IMR-90 (cell line): ENCODE results near the gene GLIS1. TPM values are rescaled to one million over a fixed set of nuclear protein-coding genes. Genes with fewer than 3 reads are reported as not detected.

ENCODE experiments used
- ATAC-seq: fragments of 200-7000 bp; cut with Tn5 transposase; 2 replicates; pipeline ENCODE4 v1.9.1; 2020; ENCODE audit warnings: low read depth, mild to moderate bottlenecking, moderate library complexity
- BruUV-seq: library from RNA; stranded (reverse); fragments of 400-500 nt; replicated peaks from 2 replicates; lab custom pipeline; 2021; lab: Mats Ljungman, UMichigan
- CTCF ChIA-PET: fragments of 300-600 bp; formaldehyde crosslinking; extraction: SDS; loops from one replicate; lab custom pipeline; 2021; ENCODE audit warnings: antibody characterized with exemption; lab: Yijun Ruan, JAX
- POLR2A ChIA-PET: fragments of 300-600 bp; sonication (Branson Sonifier 250); formaldehyde crosslinking; loops from one replicate; lab custom pipeline; 2022; ENCODE audit warnings: antibody characterized with exemption; ENCODE audit not compliant: unreplicated experiment; lab: Charles Lee
- DNase-seq: peaks from one replicate; pipeline ENCODE4 v3.0.0; 2013
- H2AFZ ChIP-seq: replicated peaks from 2 replicates; pipeline ENCODE3; 2013; ENCODE audit warnings: low read length, mild to moderate bottlenecking; ENCODE audit not compliant: poor library complexity
- H2AK5ac ChIP-seq: 2 replicates; pipeline ENCODE4 v1.6.1; 2013; ENCODE audit warnings: low read depth, low read length, inconsistent platforms
- H2AK9ac ChIP-seq: replicated peaks from 2 replicates; pipeline ENCODE3; 2013; ENCODE audit warnings: mild to moderate bottlenecking, low read depth, low read length, moderate library complexity; ENCODE audit not compliant: poor library complexity
- H2BK120ac ChIP-seq: 2 replicates; pipeline ENCODE4 v1.6.1; 2013; ENCODE audit warnings: low read depth, low read length, inconsistent platforms
- H2BK15ac ChIP-seq: 3 replicates; pipeline ENCODE4 v1.6.1; 2013; ENCODE audit warnings: low read depth, low read length, inconsistent platforms
- H2BK20ac ChIP-seq: 2 replicates; pipeline ENCODE4 v1.6.1; 2013; ENCODE audit warnings: low read depth, mild to moderate bottlenecking, inconsistent platforms, low read length, moderate library complexity
- H2BK5ac ChIP-seq: 2 replicates; pipeline ENCODE4 v1.6.1; 2013; ENCODE audit warnings: mild to moderate bottlenecking, low read depth, low read length, inconsistent platforms; ENCODE audit not compliant: poor library complexity, severe bottlenecking
- H3K14ac ChIP-seq: replicated peaks from 2 replicates; pipeline ENCODE4 v1.6.1; 2013; ENCODE audit warnings: low read depth, low read length, inconsistent platforms
- H3K18ac ChIP-seq: 2 replicates; pipeline ENCODE4 v1.6.1; 2013; ENCODE audit warnings: low read depth, low read length, control low read depth
- H3K23ac ChIP-seq: 2 replicates; pipeline ENCODE4 v1.6.1; 2013; ENCODE audit warnings: low read depth, low read length, inconsistent platforms
- H3K27ac ChIP-seq: 2 replicates; pipeline ENCODE4 v1.5.1; 2013; ENCODE audit warnings: mild to moderate bottlenecking, control low read depth, low read length; ENCODE audit not compliant: insufficient read depth
- H3K27me3 ChIP-seq: 2 replicates; pipeline ENCODE4 v1.6.1; 2013; ENCODE audit warnings: low read length; ENCODE audit not compliant: control insufficient read depth, insufficient read depth
- H3K36me3 ChIP-seq: 2 replicates; pipeline ENCODE4 v1.6.1; 2013; ENCODE audit warnings: low read length, mixed read lengths; ENCODE audit not compliant: control insufficient read depth, insufficient read depth
- H3K4ac ChIP-seq: 2 replicates; pipeline ENCODE4 v1.6.1; 2013; ENCODE audit warnings: low read depth, low read length, inconsistent platforms
- H3K4me1 ChIP-seq: 2 replicates; pipeline ENCODE4 v1.6.1; 2013; ENCODE audit warnings: low read length, mixed read lengths; ENCODE audit not compliant: control insufficient read depth, insufficient read depth
- H3K4me2 ChIP-seq: 2 replicates; pipeline ENCODE4 v1.6.1; 2013; ENCODE audit warnings: low read depth, mild to moderate bottlenecking, control low read depth, low read length, moderate library complexity
- H3K4me3 ChIP-seq: 2 replicates; pipeline ENCODE4 v1.5.1; 2013; ENCODE audit warnings: low read depth, mild to moderate bottlenecking, control low read depth, low read length, moderate library complexity; ENCODE audit not compliant: insufficient read depth
- H3K56ac ChIP-seq: 2 replicates; pipeline ENCODE4 v1.6.1; 2013; ENCODE audit warnings: low read length, inconsistent platforms; ENCODE audit not compliant: insufficient read depth; ENCODE audit errors: extremely low read depth
- H3K79me1 ChIP-seq, 2 experiments: 2 replicates each; pipeline ENCODE4 v1.6.1; 2013; ENCODE audit warnings: low read length in 2 of 2, inconsistent platforms in 1 of 2, low read depth in 1 of 2
- H3K9ac ChIP-seq: 2 replicates; pipeline ENCODE4 v1.6.1; 2013; ENCODE audit warnings: low read depth, low read length, control low read depth
- H3K9me1 ChIP-seq: 2 replicates; pipeline ENCODE4 v1.6.1; 2013; ENCODE audit warnings: low read length, inconsistent platforms; ENCODE audit not compliant: insufficient read depth
- H3K9me3 ChIP-seq: 2 replicates; pipeline ENCODE4 v1.6.1; 2013; ENCODE audit warnings: low read length; ENCODE audit not compliant: control insufficient read depth, insufficient read depth
- H4K20me1 ChIP-seq: 2 replicates; pipeline ENCODE4 v1.6.1; 2013; ENCODE audit warnings: low read length, inconsistent platforms; ENCODE audit not compliant: insufficient read depth
- H4K5ac ChIP-seq: 2 replicates; pipeline ENCODE4 v1.6.1; 2013; ENCODE audit warnings: mild to moderate bottlenecking, low read depth, low read length, control low read depth
- H4K8ac ChIP-seq, 2 experiments: 2 replicates each; pipeline ENCODE4 v1.6.1; 2013; ENCODE audit warnings: low read depth in 2 of 2, low read length in 2 of 2, control low read depth in 1 of 2, inconsistent platforms in 1 of 2
- H4K91ac ChIP-seq: 2 replicates; pipeline ENCODE4 v1.6.1; 2013; ENCODE audit warnings: low read depth, low read length, inconsistent platforms; ENCODE audit not compliant: insufficient read depth
- BHLHE40 ChIP-seq: fragments of 150-350 bp; IDR thresholded peaks from 2 replicates; pipeline ENCODE4 v1.6.1; 2016; ENCODE audit warnings: mild to moderate bottlenecking, low read depth, low read length
- CEBPB ChIP-seq: IDR thresholded peaks from 2 replicates; pipeline ENCODE4 v1.6.1; 2012; ENCODE audit warnings: low read depth, low read length, improper control_type of control experiment
- CHD1 ChIP-seq: IDR thresholded peaks from 2 replicates; pipeline ENCODE4 v1.6.1; 2012; ENCODE audit warnings: low read depth, low read length, improper control_type of control experiment
- CTCF ChIP-seq: conservative IDR thresholded peaks from 2 replicates; pipeline ENCODE4 v1.5.1; 2012; ENCODE audit warnings: mild to moderate bottlenecking, low read depth, low read length, improper control_type of control experiment
- ELK1 ChIP-seq: fragments of 150-350 bp; IDR thresholded peaks from 2 replicates; pipeline ENCODE4 v1.6.1; 2016; ENCODE audit warnings: low read depth, mild to moderate bottlenecking, low read length, moderate library complexity, borderline replicate concordance
- FOS ChIP-seq: fragments of 150-350 bp; IDR thresholded peaks from 2 replicates; pipeline ENCODE4 v1.6.1; 2016; ENCODE audit warnings: low read depth, low read length
- MAFK ChIP-seq: IDR thresholded peaks from 2 replicates; pipeline ENCODE4 v1.6.1; 2012; ENCODE audit warnings: low read depth, low read length, improper control_type of control experiment
- MAZ ChIP-seq: IDR thresholded peaks from 2 replicates; pipeline ENCODE4 v1.6.1; 2012; ENCODE audit warnings: low read depth, mild to moderate bottlenecking, low read length, improper control_type of control experiment, moderate library complexity, borderline replicate concordance
- MXI1 ChIP-seq: IDR thresholded peaks from 2 replicates; pipeline ENCODE4 v1.6.1; 2012; ENCODE audit warnings: low read depth, mild to moderate bottlenecking, low read length, moderate library complexity, borderline replicate concordance
- NFE2L2 ChIP-seq: fragments of 150-350 bp; IDR thresholded peaks from 2 replicates; pipeline ENCODE4 v1.6.1; 2016; ENCODE audit warnings: low read depth, mild to moderate bottlenecking, low read length
- POLR2A ChIP-seq: IDR thresholded peaks from 2 replicates; pipeline ENCODE4 v1.6.1; 2012; ENCODE audit warnings: mild to moderate bottlenecking, low read depth, low read length
- RAD21 ChIP-seq: IDR thresholded peaks from 2 replicates; pipeline ENCODE4 v1.6.1; 2012; ENCODE audit warnings: low read length, improper control_type of control experiment
- RCOR1 ChIP-seq: IDR thresholded peaks from 2 replicates; pipeline ENCODE4 v1.6.1; 2012; ENCODE audit warnings: mild to moderate bottlenecking, low read length, improper control_type of control experiment; ENCODE audit not compliant: insufficient replicate concordance
- RFX5 ChIP-seq: IDR thresholded peaks from 2 replicates; pipeline ENCODE4 v1.8.0; 2012; ENCODE audit warnings: low read depth, mild to moderate bottlenecking, low read length, moderate library complexity
- SMC3 ChIP-seq: fragments of 150-350 bp; IDR thresholded peaks from 2 replicates; pipeline ENCODE4 v1.6.1; 2016; ENCODE audit warnings: low read depth, mild to moderate bottlenecking, antibody characterized with exemption, low read length, moderate library complexity
- USF2 ChIP-seq: fragments of 150-350 bp; IDR thresholded peaks from 2 replicates; pipeline ENCODE4 v1.6.1; 2017; ENCODE audit warnings: mild to moderate bottlenecking, antibody characterized with exemption, low read length, low read depth
- WGBS, 2 experiments: methylation state at CpG; one replicate each; pipeline versions ENCODE4 v1.1.5 to v1.1.7; 2013; ENCODE audit warnings: missing lambda C conversion rate in 2 of 2; ENCODE audit not compliant: insufficient read length in 1 of 2; ENCODE audit errors: extremely low coverage in 2 of 2; 5-methylcytosine and 5-hydroxymethylcytosine counted together
- dilution Hi-C: fragments of 300-500 bp; cut with HindIII; formaldehyde crosslinking; loops from one replicate; pipeline ENCODE4 v1.14.3; 2018; ENCODE audit warnings: low sequenced_read_pairs; ENCODE audit not compliant: unreplicated experiment
- in situ Hi-C: fragments of 300-500 bp; cut with MboI; formaldehyde crosslinking; loops from 3 replicates; pipeline ENCODE4 v1.14.3; 2019; ENCODE audit warnings: low sequenced_read_pairs, inconsistent platforms, mixed read lengths
- intact Hi-C: fragments of 100-400 bp; cut with micrococcal nuclease; formaldehyde crosslinking; loops from 2 replicates; pipeline ENCODE4 v1.10.0; 2022
- polyA plus RNA-seq, 3 experiments: library from polyadenylated mRNA; depleted of rRNA; stranded (reverse); fragments of >200 nt; gene quantifications; 2 replicates each; pipeline ENCODE4 v1.2.3, GENCODE V29; 2012; ENCODE audit warnings: low replicate concordance in 1 of 3
- total RNA-seq: library from RNA; depleted of rRNA; stranded (reverse); fragments of >200 nt; gene quantifications from 2 replicates; pipeline ENCODE4 v1.2.3, GENCODE V29; 2012

The GLIS1 gene
- total and polyA plus RNA-seq, 2 of the 4 experiments (the other 2 are of a cell fraction): 0.18 to 2.3 TPM

- H3K27ac ChIP-seq: no peak overlapping the region
- H3K4me2 ChIP-seq: no peak overlapping the region
- no peak overlapping the region for H2BK15ac ChIP-seq
- peaks cover 21% of the 10 kb centered on the region for H3K9me1 ChIP-seq
- H4K5ac ChIP-seq: no peak overlapping the region
- TF ChIP-seq MXI1 (no peak), USF2 (no peak), MAFK (no peak), CTCF (no peak), CHD1 (no peak), ELK1 (no peak), RCOR1 (no peak), NFE2L2 (no peak), CEBPB (no peak), MAZ (no peak), BHLHE40 (no peak), RAD21 (no peak), RFX5 (no peak), SMC3 (no peak), FOS (no peak), POLR2A (no peak)
- no peak overlapping the region for H3K9ac ChIP-seq
- WGBS, 2 experiments: no CpG with 5 or more reads among the region's 5 CpGs
- ATAC-seq (no peak), DNase-seq (no peak)
- H2BK5ac ChIP-seq: no peak overlapping the region
- H3K4me3 ChIP-seq: no peak overlapping the region
- H2BK120ac ChIP-seq: no peak overlapping the region
- no peak overlapping the region for H2BK20ac ChIP-seq
- H3K23ac ChIP-seq: no peak overlapping the region
- intact Hi-C loops: no loop called here
- in situ Hi-C loops: no loop called here
- no peak overlapping the region for H2AFZ ChIP-seq
- no peak overlapping the region for H3K14ac ChIP-seq
- H3K56ac ChIP-seq: no peak overlapping the region
- no peak overlapping the region for H4K8ac ChIP-seq
- H3K36me3 ChIP-seq: peaks cover 2% of the 10 kb centered on the region; the same call in 1 of the 2 replicates
- no peak overlapping the region for H4K91ac ChIP-seq
- no peak overlapping the region for H2AK5ac ChIP-seq
- no peak overlapping the region for H3K18ac ChIP-seq
- H3K4ac ChIP-seq: no peak overlapping the region
- H3K4me1 ChIP-seq: peaks cover 6% of the 10 kb centered on the region; the same call in 1 of the 2 replicates
- H4K20me1 ChIP-seq: peaks cover 17% of the 10 kb centered on the region
- no TSS peak for BruUV-seq
- no peaks in the 10 kb centered on the region for H3K27me3 ChIP-seq
- H2AK9ac ChIP-seq: no peak overlapping the region
- CTCF ChIA-PET: no interaction called here
- H3K9me3 ChIP-seq: no peaks in the 10 kb centered on the region
- peaks cover 3 to 12% of the 10 kb centered on the region in 2 experiments; a peak in 1 of 4 replicates for H3K79me1 ChIP-seq
- POLR2A ChIA-PET: no interaction called here
- dilution Hi-C loops: no loop called here
These were observed 180.1 kb downstream of the GLIS1 start for GRCh38 chr1:53558739-53559315.
